ENCODE data around the gene MIF4GD.

The MIF4GD gene

GRCh38 chr17:75240394-75241142 is 30.5 kb downstream of the MIF4GD start:
- ATAC-seq (ENCODE audit: insufficient read depth, low read depth): peak; percentile 57
- Histone ChIP-seq H4K20me1 (ENCODE audit: insufficient read depth, low read length) (peaks cover 22% of the 10 kb centered on the region), H3K36me3 (ENCODE audit: insufficient read depth, low read length) (peaks cover 99% of the 10 kb centered on the region), H3K27ac (ENCODE audit: low read length) (no peak overlapping the region; the same call in 1 of the 2 replicates), H3K4me1 (ENCODE audit: insufficient read depth, low read length) (no peaks in the 10 kb centered on the region), H2AFZ (ENCODE audit: low read depth, low read length) (no peak overlapping the region), H3K9ac (ENCODE audit: low read depth, low read length) (no peak overlapping the region), H3K27me3 (ENCODE audit: insufficient read depth, low read length, poor library complexity) (no peaks in the 10 kb centered on the region), H3K79me2 (ENCODE audit: insufficient read depth, low read length) (no peaks in the 10 kb centered on the region), H3K4me3 (ENCODE audit: low read depth in 1 of 2, low read length in 2 of 2) (no peak overlapping the region), H3K4me2 (ENCODE audit: insufficient read depth, low read length) (no peak overlapping the region), H3K9me3 (ENCODE audit: insufficient read depth, low read length, severe bottlenecking) (no peaks in the 10 kb centered on the region)
- DNase-seq: peak; percentile 49
- TF ChIP-seq EZH2 (IDR thresholded peaks at IDR 0.05; ENCODE audit: borderline replicate concordance, low read depth, low read length, severe bottlenecking) (no peak), CTCF (IDR thresholded peaks at IDR 0.05; ENCODE audit: borderline replicate concordance, extremely low read depth, low read length, poor library complexity, severe bottlenecking) (peak; percentile 75)

- H3K36me3 ChIP-seq (ENCODE audit: insufficient read depth, low read length): peaks cover 99% of the 10 kb centered on the region
- peaks cover 22% of the 10 kb centered on the region for H4K20me1 ChIP-seq (ENCODE audit: insufficient read depth, low read length)
- no peaks in the 10 kb centered on the region for H3K79me2 ChIP-seq (ENCODE audit: insufficient read depth, low read length)
- DNase-seq (no peak), ATAC-seq (ENCODE audit: insufficient read depth, low read depth) (no peak)
- no peak overlapping the region for H3K9ac ChIP-seq (ENCODE audit: low read depth, low read length)
- no peaks in the 10 kb centered on the region for H3K9me3 ChIP-seq (ENCODE audit: insufficient read depth, low read length, severe bottlenecking)
- H3K4me1 ChIP-seq (ENCODE audit: insufficient read depth, low read length): no peaks in the 10 kb centered on the region
- H3K27ac ChIP-seq (ENCODE audit: low read length): no peak overlapping the region
- TF ChIP-seq CTCF (IDR thresholded peaks at IDR 0.05; ENCODE audit: borderline replicate concordance, extremely low read depth, low read length, poor library complexity, severe bottlenecking): no peak
- no peak for TF ChIP-seq EZH2 (IDR thresholded peaks at IDR 0.05; ENCODE audit: borderline replicate concordance, low read depth, low read length, severe bottlenecking)
- H3K4me3 ChIP-seq (ENCODE audit: low read depth in 1 of 2, low read length in 2 of 2): no peak overlapping the region
- H3K4me2 ChIP-seq (ENCODE audit: insufficient read depth, low read length): no peak overlapping the region
- H3K27me3 ChIP-seq (ENCODE audit: insufficient read depth, low read length, poor library complexity): no peaks in the 10 kb centered on the region
- no peak overlapping the region for H2AFZ ChIP-seq (ENCODE audit: low read depth, low read length)
Measured at GRCh38 chr17:75239778-75240393, 31.1 kb downstream of the MIF4GD start.

- Histone ChIP-seq H3K27ac (ENCODE audit: low read length) (no peak overlapping the region), H3K79me2 (ENCODE audit: insufficient read depth, low read length) (no peaks in the 10 kb centered on the region), H3K27me3 (ENCODE audit: insufficient read depth, low read length, poor library complexity) (no peaks in the 10 kb centered on the region), H3K4me2 (ENCODE audit: insufficient read depth, low read length) (no peak overlapping the region), H3K36me3 (ENCODE audit: insufficient read depth, low read length) (peaks cover 99% of the 10 kb centered on the region), H3K4me1 (ENCODE audit: insufficient read depth, low read length) (no peaks in the 10 kb centered on the region), H2AFZ (ENCODE audit: low read depth, low read length) (no peak overlapping the region), H3K9me3 (ENCODE audit: insufficient read depth, low read length, severe bottlenecking) (no peaks in the 10 kb centered on the region), H3K9ac (ENCODE audit: low read depth, low read length) (no peak overlapping the region), H3K4me3 (ENCODE audit: low read depth in 1 of 2, low read length in 2 of 2) (no peak overlapping the region), H4K20me1 (ENCODE audit: insufficient read depth, low read length) (peaks cover 22% of the 10 kb centered on the region)
- DNase-seq (no peak), ATAC-seq (ENCODE audit: insufficient read depth, low read depth) (0 out of 3 replicates have a peak, but pooled peaks have one; percentile 1)
- no peak for TF ChIP-seq CTCF (IDR thresholded peaks at IDR 0.05; ENCODE audit: borderline replicate concordance, extremely low read depth, low read length, poor library complexity, severe bottlenecking)
- TF ChIP-seq EZH2 (IDR thresholded peaks at IDR 0.05; ENCODE audit: borderline replicate concordance, low read depth, low read length, severe bottlenecking): no peak
Measured at GRCh38 chr17:75239214-75239613, 31.8 kb downstream of the MIF4GD start.
